Keratinocyte (primary cell): ENCODE measurements around the gene EMCN. TPM values are rescaled to one million over a fixed set of nuclear protein-coding genes. Genes with fewer than 3 reads are reported as not detected.

ENCODE experiments used
- DNase-seq: peaks from one replicate; pipeline ENCODE4 v3.0.0-alpha.2; 2011; ENCODE audit warnings: low read depth, missing footprints, low spot score
- FAIRE-seq: peaks from 2 replicates; lab custom pipeline; 2011; peaks lifted over from hg19 to GRCh38; lab: Jason Lieb, UNC
- H2AFZ ChIP-seq: 2 replicates; pipeline ENCODE4 v1.6.0; 2012; ENCODE audit warnings: low read length, control low read depth, inconsistent platforms; ENCODE audit not compliant: control insufficient read depth
- H3K27ac ChIP-seq: 2 replicates; pipeline ENCODE4 v1.5.1; 2011; ENCODE audit warnings: low read length; ENCODE audit not compliant: control insufficient read depth, insufficient read depth
- H3K27me3 ChIP-seq: 3 replicates; pipeline ENCODE4 v1.6.0; 2011; ENCODE audit warnings: low read length; ENCODE audit not compliant: control insufficient read depth, insufficient read depth; ENCODE audit errors: extremely low read depth
- H3K36me3 ChIP-seq, 2 experiments: 2 replicates in 1 of 2; 3 replicates in 1 of 2; pipeline ENCODE4 v1.5.1; 2011; ENCODE audit warnings: low read length in 2 of 2, mild to moderate bottlenecking in 1 of 2; ENCODE audit not compliant: control insufficient read depth in 2 of 2, insufficient read depth in 2 of 2; ENCODE audit errors: extremely low read depth in 1 of 2
- H3K4me1 ChIP-seq: 3 replicates; pipeline ENCODE4 v1.5.1; 2011; ENCODE audit warnings: low read length; ENCODE audit not compliant: control insufficient read depth, insufficient read depth; ENCODE audit errors: extremely low read depth
- H3K4me2 ChIP-seq: 3 replicates; pipeline ENCODE4 v1.6.0; 2011; ENCODE audit warnings: low read depth, low read length; ENCODE audit not compliant: control insufficient read depth, insufficient read depth; ENCODE audit errors: extremely low read depth
- H3K4me3 ChIP-seq, 3 experiments: fragments of 200-600 bp in 1 of 3; sonication (generic) in 1 of 3; 2 replicates in 2 of 3; 3 replicates in 1 of 3; pipeline ENCODE4 v1.5.1; 2011 to 2016; ENCODE audit warnings: low read length in 3 of 3, mild to moderate bottlenecking in 3 of 3, control low read depth in 2 of 3, inconsistent platforms in 1 of 3, low read depth in 1 of 3, mixed read lengths in 1 of 3, mixed run types in 1 of 3, moderate library complexity in 1 of 3; ENCODE audit not compliant: control insufficient read depth in 2 of 3, insufficient read depth in 2 of 3; ENCODE audit errors: extremely low read depth in 1 of 3
- H3K79me2 ChIP-seq: 2 replicates; pipeline ENCODE4 v1.6.0; 2012; ENCODE audit warnings: low read length; ENCODE audit not compliant: control insufficient read depth, insufficient read depth
- H3K9ac ChIP-seq: 3 replicates; pipeline ENCODE4 v1.6.0; 2011; ENCODE audit warnings: low read length; ENCODE audit not compliant: control insufficient read depth, insufficient read depth; ENCODE audit errors: extremely low read depth
- H3K9me1 ChIP-seq: 3 replicates; pipeline ENCODE4 v1.6.0; 2011; ENCODE audit warnings: low read length; ENCODE audit not compliant: control insufficient read depth, insufficient read depth; ENCODE audit errors: extremely low read depth
- H3K9me3 ChIP-seq: 2 replicates; pipeline ENCODE4 v1.5.1; 2012; ENCODE audit warnings: low read depth, low read length; ENCODE audit not compliant: control insufficient read depth
- H4K20me1 ChIP-seq: 3 replicates; pipeline ENCODE4 v1.6.0; 2011; ENCODE audit warnings: low read length; ENCODE audit not compliant: control insufficient read depth, insufficient read depth; ENCODE audit errors: extremely low read depth
- CTCF ChIP-seq, 3 experiments: IDR thresholded peaks in 1 of 3; conservative IDR thresholded peaks in 1 of 3; optimal IDR thresholded peaks in 1 of 3; 2 replicates in 2 of 3; 3 replicates in 1 of 3; pipeline versions ENCODE3 to v1.5.1; 2011; ENCODE audit warnings: low read length in 3 of 3, mild to moderate bottlenecking in 3 of 3, moderate library complexity in 2 of 3, control low read depth in 1 of 3, inconsistent platforms in 1 of 3; ENCODE audit not compliant: insufficient read depth in 2 of 3; ENCODE audit errors: extremely low read depth in 1 of 3
- EZH2 ChIP-seq: IDR thresholded peaks from one replicate; pipeline ENCODE4 v1.6.1; 2012; ENCODE audit warnings: inconsistent platforms, mild to moderate bottlenecking, low read length, moderate library complexity
- dilution Hi-C: fragments of 300-500 bp; cut with MboI; formaldehyde crosslinking; loops from one replicate; pipeline ENCODE4 v1.7.0; 2020; ENCODE audit warnings: low sequenced_read_pairs; ENCODE audit not compliant: extremely low pct_ligation_motif_present
- polyA plus RNA-seq, 5 experiments: library from polyadenylated mRNA; depleted of rRNA in 3 of 5; stranded (reverse) in 3 of 5; stranded (forward) in 1 of 5; unstranded in 1 of 5; fragments of >200 nt; gene quantifications; 1 replicate in 1 of 5; 2 replicates in 3 of 5; 3 replicates in 1 of 5; pipeline versions ENCODE4 v1.2.1 to v1.2.3, GENCODE V29; 2011 to 2012; ENCODE audit warnings: missing spikeins in 2 of 5, low read depth in 1 of 5, low replicate concordance in 1 of 5

Gene EMCN
- polyA plus RNA-seq, 1 donor (not counting 4 experiments of a cell fraction or from before 2014, with no cell fraction given) = not detected

- dilution Hi-C loops = no loop called here
- peak; percentile 96 for FAIRE-seq
- Histone ChIP-seq H3K79me2 (no peaks in the 10 kb centered on the region), H3K27me3 (no peaks in the 10 kb centered on the region), H3K9ac (no peak overlapping the region), H3K4me1 (peaks cover 12% of the 10 kb centered on the region), H4K20me1 (no peaks in the 10 kb centered on the region), H3K9me3 (no peaks in the 10 kb centered on the region), H3K36me3 (no peaks in the 10 kb centered on the region), H3K4me3 (no peak overlapping the region), H3K4me2 (peak overlapping the region; percentile 3), H3K9me1 (no peaks in the 10 kb centered on the region), H3K27ac (no peak overlapping the region), H2AFZ (peak overlapping the region; percentile 11)
- TF ChIP-seq EZH2 = no peak
- TF ChIP-seq CTCF (optimal IDR thresholded peaks at IDR 0.05 in 1 of 3, IDR thresholded peaks at IDR 0.05 in 1 of 3, conservative IDR thresholded peaks at IDR 0.05 in 1 of 3; ENCODE audit: extremely low read depth in 1 of 3, insufficient read depth in 2 of 3, low read length in 3 of 3) = no peak
- peak; percentile 33 for DNase-seq
These were observed 89.8 kb downstream of the EMCN start for GRCh38 chr4:100428051-100428450.

- Histone ChIP-seq H3K36me3 (no peaks in the 10 kb centered on the region), H3K79me2 (no peaks in the 10 kb centered on the region), H3K4me3 (no peak overlapping the region), H3K27me3 (no peaks in the 10 kb centered on the region), H3K4me1 (peaks cover 24% of the 10 kb centered on the region), H3K9me3 (no peaks in the 10 kb centered on the region), H3K9ac (no peak overlapping the region), H3K4me2 (no peak overlapping the region), H2AFZ (no peak overlapping the region), H3K9me1 (no peaks in the 10 kb centered on the region), H3K27ac (no peak overlapping the region), H4K20me1 (no peaks in the 10 kb centered on the region)
- dilution Hi-C loops = no loop called here
- FAIRE-seq = no peak
- TF ChIP-seq EZH2 = no peak
- no peak for TF ChIP-seq CTCF (optimal IDR thresholded peaks at IDR 0.05 in 1 of 3, IDR thresholded peaks at IDR 0.05 in 1 of 3, conservative IDR thresholded peaks at IDR 0.05 in 1 of 3; ENCODE audit: extremely low read depth in 1 of 3, insufficient read depth in 2 of 3, low read length in 3 of 3)
- no peak for DNase-seq
These were observed 93.4 kb downstream of the EMCN start for GRCh38 chr4:100424376-100424775.
